Adrenal gland (tissue), 12 donors: ENCODE results near the gene EGFLAM. TPM values are rescaled to one million over a fixed set of nuclear protein-coding genes. Genes with fewer than 3 reads are reported as not detected.
A peak's percentile ranks its signal among the peaks of the same experiment; 100 is the strongest.

Experiments
- DNase-seq, 7 donors: peaks; one replicate each; pipeline ENCODE4 v3.0.0-alpha.2; 2019 to 2020
- H3K27ac ChIP-seq, 5 donors: fragments of 200-600 bp; sonication (generic) in 4 of 5; 1 replicate in 3 of 5; 2 replicates in 2 of 5; pipeline versions ENCODE4 v1.5.1 to v1.8.0; 2016 to 2020; ENCODE audit warnings: mild to moderate bottlenecking in 1 of 5
- H3K27me3 ChIP-seq: fragments of 200-600 bp; 2 replicates; pipeline ENCODE4 v1.8.0; 2021
- H3K36me3 ChIP-seq, 2 donors: fragments of 200-600 bp; replicated peaks in 1 of 2; 1 replicate in 1 of 2; 2 replicates in 1 of 2; pipeline versions ENCODE4 v1.5.1 to v1.8.0; 2018 to 2022
- H3K4me1 ChIP-seq, 2 donors: fragments of 200-600 bp; replicated peaks in 1 of 2; 1 replicate in 1 of 2; 2 replicates in 1 of 2; pipeline versions ENCODE4 v1.5.1 to v1.8.0; 2018 to 2021
- H3K4me3 ChIP-seq, 4 donors: fragments of 200-600 bp; sonication (generic) in 3 of 4; one replicate each; pipeline ENCODE4 v1.5.1; 2016 to 2018
- H3K9me3 ChIP-seq, 3 donors: fragments of 200-600 bp; sonication (generic) in 1 of 3; replicated peaks in 1 of 3; 1 replicate in 2 of 3; 2 replicates in 1 of 3; pipeline versions ENCODE4 v1.5.1 to v1.8.0; 2016 to 2021
- POLR2A ChIP-seq, 2 donors: fragments of 450-650 bp; IDR thresholded peaks; one replicate each; pipeline ENCODE4 v1.6.1; 2017; ENCODE audit warnings: antibody characterized with exemption in 2 of 2, mild to moderate bottlenecking in 2 of 2, moderate library complexity in 1 of 2
- WGBS, 4 donors: extraction: QIAGEN DNeasy Blood & Tissue Kit in 2 of 4; methylation state at CpG; one replicate each; pipeline versions ENCODE4 v1.1.5 to v1.1.7; 2013 to 2017; 5-methylcytosine and 5-hydroxymethylcytosine counted together
- intact Hi-C, 2 donors: fragments of 100-400 bp; cut with DNase I; formaldehyde crosslinking; loops; one replicate each; pipeline versions ENCODE4 v1.14.1 to v1.15.0; 2022 to 2023
- polyA plus RNA-seq, 3 donors: library from polyadenylated mRNA; stranded (reverse); fragments of 200-250 nt in 2 of 3; fragments of 350-450 nt in 1 of 3; fragmentation: Illumina TruSeq in 1 of 3; extraction: RNeasy Lipid Tissue Mini Kit (QIAGEN cat#74804) in 1 of 3; gene quantifications; one replicate each; pipeline ENCODE4 v1.2.3, GENCODE V29; 2013 to 2014
- total RNA-seq, 9 donors: library from RNA; depleted of rRNA in 4 of 9; stranded (reverse); fragments of >200 nt in 4 of 9; fragments of 120-200 nt in 1 of 9; fragmentation: NEBNext Ultra II Directional in 1 of 9; extraction: Animal tissue kit (Norgen Biotek cat#: 25700) in 1 of 9; gene quantifications; one replicate each; pipeline versions ENCODE4 v1.1.0 to v1.2.4, GENCODE V29; 2013 to 2023
- TF ChIP-seq, protein P1 (sequence below), 6 experiments: fragments of 450-650 bp in 4 of 6; fragments of 200-600 bp in 2 of 6; sonication (generic) in 1 of 6; IDR thresholded peaks; 1 replicate in 5 of 6; 2 replicates in 1 of 6; pipeline versions ENCODE4 v1.5.1 to v1.8.0; 2016 to 2021; ENCODE audit warnings: antibody characterized with exemption in 6 of 6, mild to moderate bottlenecking in 2 of 6, moderate library complexity in 1 of 6
- donor health status: healthy with polysubstance abuse.
- donor health status: Bipolar disorder and iron deficiency.
- donor health status: DM: yes; HTN: yes; CAD: no.
- donor health status: DM: no; HTN: no; CAD: no.
- donor health status: DM: no; HTN: no; CAD: no.
- donor health status: DM: yes; HTN: yes; CAD: no.

Gene EGFLAM
- total and polyA plus RNA-seq, 12 donors, result 4.4 to 29.0 (median 16.1) TPM

DNA sequence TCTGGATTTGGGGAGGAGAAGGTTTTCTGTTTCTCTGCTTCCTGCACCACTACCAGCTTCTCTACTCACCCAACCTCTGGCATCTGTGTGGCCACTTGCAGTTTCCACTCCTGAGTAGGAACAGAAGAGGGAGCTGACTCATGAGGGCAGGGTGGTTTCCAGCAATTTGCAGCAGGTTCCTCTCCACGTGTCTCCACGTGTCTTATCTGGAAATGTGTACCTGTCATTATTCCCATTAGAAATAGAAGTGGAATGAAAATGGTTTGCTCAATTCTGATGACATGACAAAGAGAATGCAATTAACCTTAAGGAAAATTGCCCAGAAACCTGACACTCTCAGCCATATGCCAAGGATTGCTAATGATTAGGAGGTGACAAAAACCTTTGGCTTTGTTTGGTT is 33.0 kb downstream of the EGFLAM start:
- H3K27ac ChIP-seq, result no peak overlapping the region
- no peak for DNase-seq
- no peaks in the 10 kb centered on the region for H3K36me3 ChIP-seq
- intact Hi-C loops, result no loop called here
- H3K9me3 ChIP-seq, result no peaks in the 10 kb centered on the region
- WGBS, 4 donors, result 43 to 79% (median 57%) methylated on average over 2 of the region's 2 CpGs
- H3K4me1 ChIP-seq, result no peaks in the 10 kb centered on the region
- H3K27me3 ChIP-seq, result no peaks in the 10 kb centered on the region
- no peak for TF ChIP-seq POLR2A (IDR thresholded peaks at IDR 0.05)
- TF ChIP-seq, protein P1, sequence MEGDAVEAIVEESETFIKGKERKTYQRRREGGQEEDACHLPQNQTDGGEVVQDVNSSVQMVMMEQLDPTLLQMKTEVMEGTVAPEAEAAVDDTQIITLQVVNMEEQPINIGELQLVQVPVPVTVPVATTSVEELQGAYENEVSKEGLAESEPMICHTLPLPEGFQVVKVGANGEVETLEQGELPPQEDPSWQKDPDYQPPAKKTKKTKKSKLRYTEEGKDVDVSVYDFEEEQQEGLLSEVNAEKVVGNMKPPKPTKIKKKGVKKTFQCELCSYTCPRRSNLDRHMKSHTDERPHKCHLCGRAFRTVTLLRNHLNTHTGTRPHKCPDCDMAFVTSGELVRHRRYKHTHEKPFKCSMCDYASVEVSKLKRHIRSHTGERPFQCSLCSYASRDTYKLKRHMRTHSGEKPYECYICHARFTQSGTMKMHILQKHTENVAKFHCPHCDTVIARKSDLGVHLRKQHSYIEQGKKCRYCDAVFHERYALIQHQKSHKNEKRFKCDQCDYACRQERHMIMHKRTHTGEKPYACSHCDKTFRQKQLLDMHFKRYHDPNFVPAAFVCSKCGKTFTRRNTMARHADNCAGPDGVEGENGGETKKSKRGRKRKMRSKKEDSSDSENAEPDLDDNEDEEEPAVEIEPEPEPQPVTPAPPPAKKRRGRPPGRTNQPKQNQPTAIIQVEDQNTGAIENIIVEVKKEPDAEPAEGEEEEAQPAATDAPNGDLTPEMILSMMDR (IDR thresholded peaks at IDR 0.05), result no peak
- no peak overlapping the region for H3K4me3 ChIP-seq

DNA sequence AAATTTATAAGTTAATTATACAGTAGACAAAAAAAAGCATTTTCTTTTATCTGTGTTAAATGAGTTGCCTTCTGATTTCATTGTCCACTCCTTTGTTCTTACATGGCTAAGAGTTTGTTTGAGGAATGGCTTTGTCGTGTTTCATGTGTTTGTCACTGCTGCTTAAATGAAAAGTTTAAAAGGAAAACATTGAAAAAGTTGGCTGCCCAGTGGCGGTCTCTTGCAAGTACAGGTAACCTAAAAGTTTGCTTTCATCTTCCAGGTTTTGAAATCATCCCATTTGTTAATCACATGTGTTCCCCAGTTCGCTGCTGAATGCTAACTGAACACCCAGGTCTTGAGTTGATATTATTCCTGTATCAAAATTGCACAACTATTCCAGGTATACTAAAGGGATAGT is 33.9 kb downstream of the EGFLAM start:
- Histone ChIP-seq H3K9me3 (no peaks in the 10 kb centered on the region), H3K4me3 (no peak overlapping the region), H3K27me3 (no peaks in the 10 kb centered on the region), H3K36me3 (no peaks in the 10 kb centered on the region), H3K27ac (no peak overlapping the region), H3K4me1 (no peaks in the 10 kb centered on the region)
- TF ChIP-seq, protein P1 (IDR thresholded peaks at IDR 0.05), result no peak
- no peak for TF ChIP-seq POLR2A (IDR thresholded peaks at IDR 0.05)
- intact Hi-C loops, result no loop called here
- WGBS, 4 donors, result 76 to 85% (median 82%) methylated on average over 3 of the region's 3 CpGs
- no peak for DNase-seq

DNA sequence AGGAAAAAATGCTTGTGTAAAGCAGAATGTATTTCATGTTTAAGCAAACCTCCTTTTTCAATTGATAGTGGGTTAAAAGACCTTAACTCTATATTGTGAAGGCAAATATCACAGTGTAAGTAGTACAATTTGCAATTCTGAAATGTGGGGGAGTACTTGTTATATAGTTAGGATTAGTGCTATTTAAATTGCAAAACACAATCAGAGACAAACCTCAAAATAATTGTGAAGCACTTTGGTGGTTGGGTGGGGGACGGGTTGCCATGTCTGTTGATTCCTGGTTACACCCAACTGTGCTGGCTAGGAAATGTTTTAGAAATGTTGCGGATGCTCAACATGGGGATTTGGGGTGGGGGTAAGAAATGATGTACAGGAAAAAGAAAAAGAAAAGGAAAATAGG is 37.4 kb downstream of the EGFLAM start:
- Histone ChIP-seq H3K36me3 (no peaks in the 10 kb centered on the region), H3K4me3 (no peak overlapping the region), H3K9me3 (no peaks in the 10 kb centered on the region), H3K4me1 (peaks cover 0 to 5% of the 10 kb centered on the region in 2 donors), H3K27me3 (no peaks in the 10 kb centered on the region), H3K27ac (no peak overlapping the region)
- DNase-seq, result no peak
- intact Hi-C loops, result no loop called here
- 82 to 95% (median 90%) methylated on average over 2 of the region's 2 CpGs for WGBS, 4 donors
- TF ChIP-seq POLR2A (IDR thresholded peaks at IDR 0.05), result no peak

DNA sequence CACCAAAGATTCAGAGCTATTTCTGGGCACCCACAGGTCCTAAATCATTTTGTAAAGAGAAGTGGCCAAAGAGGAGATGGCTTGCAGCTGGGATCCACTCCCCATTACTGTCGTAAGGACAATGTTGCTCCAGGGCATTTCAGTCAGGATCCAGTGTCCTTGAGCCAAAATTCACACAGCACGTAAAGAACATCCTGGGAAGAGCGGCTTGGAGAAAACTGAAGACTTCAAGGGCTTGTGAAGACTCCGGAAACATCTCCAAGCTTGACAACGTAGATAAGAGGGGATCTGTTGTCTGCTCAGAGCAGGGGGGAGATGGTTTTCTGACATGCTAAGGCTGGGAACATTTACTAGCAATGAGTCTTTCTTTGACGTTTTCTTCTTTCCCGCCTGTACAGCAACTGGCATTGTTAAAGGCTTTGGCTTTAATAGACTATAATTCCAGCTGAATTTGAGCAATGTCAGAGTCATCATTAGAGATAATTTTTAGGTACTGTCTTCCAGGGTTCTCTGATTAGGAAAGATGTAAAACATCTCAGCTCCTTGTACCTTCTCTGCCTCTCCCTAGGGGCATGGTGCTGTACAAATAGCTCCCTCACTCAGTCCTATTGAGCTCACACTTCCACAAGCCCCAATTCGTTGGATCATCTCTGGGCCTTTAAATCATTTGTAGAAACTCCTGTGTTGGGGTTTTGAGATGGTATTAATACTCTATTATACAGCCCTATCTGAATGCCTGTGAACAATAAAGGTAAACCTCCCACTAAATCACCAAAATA is 39.7 kb downstream of the EGFLAM start:
- H3K4me3 ChIP-seq, result no peak overlapping the region
- 29 to 38% (median 32%) methylated on average over 8 of the region's 8 CpGs for WGBS, 4 donors
- TF ChIP-seq, protein P1 (IDR thresholded peaks at IDR 0.05), result no peak
- no peak for TF ChIP-seq POLR2A (IDR thresholded peaks at IDR 0.05)
- H3K36me3 ChIP-seq, result no peaks in the 10 kb centered on the region
- H3K27ac ChIP-seq, result peak overlapping the region in 1 of 5 donors; percentile 38
- H3K27me3 ChIP-seq, result no peaks in the 10 kb centered on the region
- H3K4me1 ChIP-seq, result peaks cover 0 to 5% of the 10 kb centered on the region in 2 donors
- peak in 4 of 7 donors; percentile 5 to 70 (median 24) for DNase-seq
- intact Hi-C loops, result no loop called here
- no peaks in the 10 kb centered on the region for H3K9me3 ChIP-seq

DNA sequence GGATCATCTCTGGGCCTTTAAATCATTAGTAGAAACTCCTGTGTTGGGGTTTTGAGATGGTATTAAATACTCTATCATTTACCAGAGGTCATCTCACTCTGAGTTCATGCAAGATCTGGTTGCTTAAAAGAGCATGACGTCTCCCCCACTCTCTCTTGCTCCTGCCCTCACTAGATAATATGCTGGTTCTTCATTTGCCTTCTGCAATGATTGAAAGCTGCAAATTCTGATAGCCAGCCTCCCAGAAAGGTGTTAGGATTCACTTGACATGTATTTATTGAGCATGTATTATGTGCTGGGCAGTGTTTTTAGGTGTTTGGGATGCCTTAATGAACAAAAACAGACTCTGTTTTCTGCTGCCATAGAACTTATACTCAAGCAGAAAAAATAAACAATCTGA is 41.2 kb downstream of the EGFLAM start:
- H3K4me3 ChIP-seq, result no peak overlapping the region
- no peaks in the 10 kb centered on the region for H3K36me3 ChIP-seq
- H3K27me3 ChIP-seq, result no peaks in the 10 kb centered on the region
- WGBS, 4 donors, result 65 to 90% (median 72%) methylated on average over 1 of the region's 1 CpG
- H3K27ac ChIP-seq, result no peak overlapping the region
- DNase-seq, result no peak
- peaks cover 0 to 5% of the 10 kb centered on the region in 2 donors for H3K4me1 ChIP-seq
- H3K9me3 ChIP-seq, result no peaks in the 10 kb centered on the region
- no peak for TF ChIP-seq POLR2A (IDR thresholded peaks at IDR 0.05)
- TF ChIP-seq, protein P1 (IDR thresholded peaks at IDR 0.05), result no peak
- intact Hi-C loops, result no loop called here
